Stimulated activated CD8-positive, alpha-beta memory T cell treated with anti-CD3 and anti-CD28 coated beads, Interleukin-4, amount 100 ng/mL, for 24 hours (primary cell): ENCODE measurements around the gene KRT6A.
"Not testable (repeated sequence)": the region's sequence is repeated elsewhere in the genome, so short reads cannot be mapped to it uniquely, and the experiment has no call there.

ENCODE experiments used
- DNase-seq: peaks from one replicate; pipeline ENCODE4 v3.0.0-alpha.2; 2020; ENCODE audit warnings: low read depth

The KRT6A gene

DNA sequence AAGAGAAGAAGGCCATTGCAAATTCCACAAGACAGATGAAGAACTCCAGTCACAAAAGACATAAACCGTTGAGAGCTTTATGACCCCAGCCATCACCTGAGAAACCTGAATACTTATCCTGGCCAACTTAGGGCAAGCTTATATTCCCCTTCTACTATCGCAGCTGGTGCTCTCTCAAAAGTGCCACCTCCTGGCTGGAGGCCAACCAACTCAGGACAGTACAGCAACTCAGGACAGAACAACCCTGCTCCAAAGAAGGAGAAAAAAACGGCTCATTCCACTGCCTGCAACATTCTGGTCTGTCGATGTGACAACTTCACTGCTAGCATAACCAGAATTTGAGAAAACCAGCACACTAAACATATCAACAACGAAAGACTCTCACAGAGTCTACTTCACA, 31.4 kb downstream of the KRT6A start:
- DNase-seq = no peak

- no peak for DNase-seq
These were observed 34.2 kb downstream of the KRT6A start for GRCh38 chr12:52458861-52459260.

DNA sequence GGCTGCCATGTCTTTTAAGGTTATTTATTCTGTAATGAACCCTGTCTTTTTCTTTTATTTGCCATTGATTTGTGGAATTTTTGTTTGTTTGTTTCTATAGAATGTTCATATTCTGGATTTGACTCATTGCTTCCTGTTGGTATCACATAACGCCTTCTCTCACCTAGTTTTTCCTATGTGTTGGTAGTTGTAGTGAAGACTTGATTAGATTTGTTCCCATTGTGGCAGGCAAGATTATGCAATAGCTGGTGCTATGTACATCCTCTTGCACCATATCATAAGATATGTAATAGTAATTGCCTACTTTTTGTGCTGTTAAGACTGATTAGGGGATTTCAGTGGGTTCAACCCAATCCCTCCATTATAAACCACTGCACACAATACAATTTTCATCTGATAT, 37.2 kb downstream of the KRT6A start:
- no peak for DNase-seq

DNA sequence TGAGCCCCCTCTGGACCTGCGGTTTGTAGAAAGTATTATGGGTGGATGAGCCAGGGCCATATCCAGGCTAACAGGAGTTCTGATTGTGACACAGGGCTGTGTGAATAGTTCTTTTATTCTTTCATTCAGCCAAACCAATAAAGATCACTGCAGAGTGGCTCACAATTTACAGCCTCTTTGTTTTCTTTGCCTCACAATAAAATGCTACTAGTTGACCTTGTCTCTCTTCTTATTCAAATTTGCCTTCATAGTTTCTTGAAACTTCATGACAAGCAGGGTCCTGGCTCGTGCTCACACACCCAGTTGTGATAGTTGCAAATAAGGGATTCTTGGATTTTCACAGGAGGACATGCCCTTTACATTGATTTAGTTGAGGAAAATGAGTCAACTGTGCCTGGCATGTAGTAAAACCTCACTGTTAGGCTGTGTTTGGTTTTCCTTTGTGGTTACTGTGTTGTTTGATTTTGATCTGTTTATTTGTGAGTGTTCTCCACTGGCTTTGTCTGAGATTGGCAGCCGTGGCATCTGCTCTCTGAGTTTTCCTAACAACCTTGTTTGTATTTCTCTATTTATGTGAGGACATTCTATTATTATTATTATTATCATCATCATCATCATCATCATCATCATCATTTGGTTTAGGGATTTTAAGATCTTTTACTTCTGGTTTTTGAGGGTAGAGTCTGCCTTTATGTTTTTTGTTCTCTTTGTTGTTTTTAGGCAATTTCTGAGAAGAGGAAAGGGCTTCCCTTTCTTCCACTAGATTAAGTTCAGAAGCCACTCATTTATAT, 38.5 kb downstream of the KRT6A start:
- DNase-seq = no peak

DNA sequence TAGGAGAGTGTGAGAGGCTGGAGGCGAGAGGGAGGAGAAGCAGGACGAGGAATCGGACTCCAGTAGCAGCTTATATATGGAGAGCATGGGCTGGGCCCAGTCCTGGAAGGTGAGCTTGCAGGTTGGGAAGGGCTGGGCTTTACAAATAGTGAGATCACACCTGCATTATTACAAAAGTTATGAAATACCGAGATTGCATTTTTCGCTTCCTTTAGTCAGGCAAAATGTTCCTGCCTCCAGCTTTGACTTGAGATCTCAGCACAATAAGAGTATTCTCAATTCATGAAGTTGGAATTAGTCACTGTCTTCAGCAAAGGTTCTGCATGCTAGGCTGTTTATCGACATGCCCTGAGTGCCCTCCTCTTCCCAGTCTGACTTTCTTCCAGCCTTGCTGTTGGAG, 41.0 kb downstream of the KRT6A start, which contains the start of gene KRT6B:
KRT6B (minus strand) TSS at position 46 of the 400 bp plus-strand sequence. CDS start 68 bp downstream, outside the sequence.
- DNase-seq = no peak

DNA sequence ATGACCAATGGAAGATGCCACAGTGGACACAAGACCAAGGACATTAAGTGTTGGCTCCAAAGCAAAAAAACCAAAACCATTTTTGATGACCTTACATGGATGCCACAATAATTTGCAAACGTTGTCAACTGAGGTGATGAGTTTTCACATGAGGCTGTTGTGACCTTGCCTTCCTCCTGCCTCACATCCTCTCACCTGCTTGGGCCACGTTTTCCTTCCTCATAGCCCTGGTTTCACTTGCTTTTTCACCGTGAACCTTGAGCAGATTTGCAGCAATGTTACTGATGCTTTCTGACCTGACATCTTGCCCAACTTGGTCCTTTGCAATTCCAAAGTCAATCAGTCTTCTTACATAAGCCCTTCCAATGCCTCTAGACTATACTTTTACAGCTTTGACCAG, 44.8 kb downstream of the KRT6A start:
- no peak for DNase-seq

DNA sequence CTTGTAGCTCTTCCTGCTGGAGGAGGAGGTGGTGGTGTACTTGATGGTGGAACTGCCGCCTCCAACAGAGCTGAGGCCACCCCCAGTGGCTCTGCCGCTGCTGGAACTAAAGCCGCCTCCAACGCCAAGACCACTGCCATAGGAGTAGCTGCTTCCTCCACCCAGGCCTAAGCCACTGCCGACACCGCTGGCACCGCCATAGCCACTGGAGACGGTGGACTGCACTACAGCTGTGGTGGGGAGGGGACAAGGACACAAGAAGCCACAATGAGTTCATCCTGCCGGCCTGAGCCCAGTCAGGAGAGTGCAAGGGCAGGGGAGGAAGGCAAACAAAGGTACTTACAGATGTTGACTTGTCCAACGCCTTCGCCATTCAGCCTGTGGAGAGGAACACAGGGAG, 45.9 kb downstream of the KRT6A start:
- DNase-seq = not testable (repeated sequence)

DNA sequence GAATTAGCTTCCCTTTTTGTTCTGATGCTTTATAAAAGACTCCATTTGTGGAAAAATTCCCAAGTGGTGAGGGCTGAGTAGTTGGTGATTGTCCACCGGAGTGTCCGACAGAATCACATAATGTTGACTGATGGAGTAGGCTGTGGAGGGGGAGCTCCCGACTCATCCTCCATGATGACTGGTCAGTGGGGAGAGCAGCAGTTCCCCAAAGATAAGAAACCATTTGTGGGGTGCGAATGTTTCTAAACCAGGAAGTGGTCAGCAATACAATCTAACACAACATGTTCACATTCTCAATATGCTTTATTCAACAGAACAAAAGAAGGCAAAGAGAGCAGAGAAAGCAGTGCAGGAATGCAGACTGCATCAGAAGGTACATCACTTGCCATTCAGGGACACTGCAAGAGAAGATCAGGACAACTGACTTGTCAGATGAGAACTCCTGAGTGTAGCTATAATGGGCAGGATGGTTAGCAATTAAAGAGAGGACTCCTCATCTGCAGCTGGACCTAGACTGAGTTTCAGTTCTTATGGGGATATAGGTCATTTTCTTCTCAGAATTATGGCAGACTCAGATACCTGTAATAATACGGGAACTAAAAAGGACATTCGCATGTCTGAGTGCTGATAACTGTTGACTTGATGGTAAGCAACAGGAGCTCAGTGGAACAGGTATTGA, 46.6 kb downstream of the KRT6A start:
- DNase-seq = no peak

- no peak for DNase-seq
These were observed 47.2 kb downstream of the KRT6A start for GRCh38 chr12:52445876-52446275.

DNA sequence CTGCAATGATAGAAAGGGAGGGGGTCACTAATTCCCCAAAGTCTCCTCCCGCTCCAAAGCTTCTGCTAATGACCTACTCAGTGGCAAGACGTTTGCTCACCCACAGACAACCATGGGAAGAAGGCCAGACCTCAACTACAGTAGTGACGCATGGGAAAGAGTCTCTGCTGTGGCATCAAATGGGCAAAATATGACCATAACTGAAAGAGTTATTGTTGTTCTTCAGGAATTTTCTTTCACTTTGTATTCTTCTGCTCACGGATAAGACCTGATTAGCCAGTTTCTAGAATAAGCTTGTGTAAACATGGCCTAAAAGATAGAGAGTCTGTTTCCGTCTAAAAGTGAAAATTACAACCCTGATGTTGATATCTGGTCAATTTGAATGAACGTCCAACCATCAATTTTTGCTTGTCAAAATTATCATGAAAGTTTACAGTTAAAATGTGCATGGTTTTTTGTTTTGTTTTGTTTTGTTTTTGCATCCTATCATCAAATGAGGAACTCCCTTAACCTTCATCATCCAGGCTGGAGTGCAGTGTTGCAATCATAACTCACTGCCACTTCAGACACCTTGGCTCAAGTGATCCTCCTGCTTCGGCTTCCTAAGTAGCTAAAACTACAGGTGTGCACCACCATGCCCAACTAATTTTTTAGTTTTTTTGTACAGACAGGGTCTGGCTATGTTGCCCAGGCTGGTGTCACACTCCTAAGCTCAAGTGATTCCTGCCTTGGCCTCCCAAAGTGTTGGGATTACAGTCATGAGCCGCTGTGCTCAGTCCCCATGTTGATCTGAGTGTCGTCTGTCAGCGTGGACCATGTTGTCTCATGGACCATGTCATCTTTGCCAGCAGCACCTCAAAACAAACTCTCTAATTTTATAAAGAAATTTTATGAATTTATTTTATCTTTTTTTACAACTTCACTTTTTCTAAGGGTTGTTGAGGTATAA, 48.1 kb downstream of the KRT6A start:
- no peak for DNase-seq

DNA sequence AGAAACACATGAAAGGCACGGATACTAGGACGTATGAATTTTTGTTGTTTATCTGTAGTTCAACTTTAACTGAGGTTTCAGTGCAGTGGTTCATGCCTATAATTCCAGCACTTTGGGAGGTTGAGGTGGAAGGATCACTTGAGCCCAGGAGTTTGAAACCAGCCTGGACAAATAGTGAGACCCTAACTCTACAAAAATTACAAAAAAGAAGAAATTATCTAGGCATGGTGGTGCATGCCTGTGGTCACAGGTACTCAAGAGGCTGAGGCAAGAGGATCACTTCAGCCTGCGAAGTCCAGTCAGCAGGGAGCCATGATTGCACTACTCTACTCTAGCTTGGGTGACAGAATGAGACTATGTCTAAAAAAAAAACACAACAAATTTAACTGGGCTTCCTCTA, 49.1 kb downstream of the KRT6A start:
- DNase-seq = no peak

- no peak for DNase-seq
These were observed 50.4 kb downstream of the KRT6A start for GRCh38 chr12:52442600-52443061.

GRCh38 chr12:52441320-52441911, 51.6 kb downstream of the KRT6A start:
- no peak for DNase-seq

DNA sequence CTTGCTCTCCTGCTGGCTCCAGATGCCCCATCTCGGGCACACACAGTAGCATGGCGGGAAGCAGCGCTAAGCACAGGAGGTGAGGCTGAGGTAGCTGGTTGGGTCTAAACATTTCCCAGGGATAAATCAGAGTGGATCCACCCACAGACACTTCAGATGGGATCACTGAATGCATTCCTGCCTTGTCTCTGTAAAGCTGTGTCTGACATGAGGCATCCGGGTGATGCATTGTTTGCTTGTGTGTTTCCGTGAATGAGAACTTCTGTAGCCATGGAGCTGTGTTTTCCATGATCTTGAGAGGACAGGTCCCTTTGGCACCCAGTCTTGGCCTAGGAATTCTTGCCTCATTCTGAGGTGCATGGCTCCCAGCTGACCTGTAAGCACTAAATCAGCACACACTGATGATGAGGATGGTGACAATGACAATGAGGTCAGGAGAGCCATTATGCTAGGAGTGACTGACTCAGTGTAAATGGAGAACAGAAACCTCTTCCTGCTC, 52.2 kb downstream of the KRT6A start:
- DNase-seq = no peak

DNA sequence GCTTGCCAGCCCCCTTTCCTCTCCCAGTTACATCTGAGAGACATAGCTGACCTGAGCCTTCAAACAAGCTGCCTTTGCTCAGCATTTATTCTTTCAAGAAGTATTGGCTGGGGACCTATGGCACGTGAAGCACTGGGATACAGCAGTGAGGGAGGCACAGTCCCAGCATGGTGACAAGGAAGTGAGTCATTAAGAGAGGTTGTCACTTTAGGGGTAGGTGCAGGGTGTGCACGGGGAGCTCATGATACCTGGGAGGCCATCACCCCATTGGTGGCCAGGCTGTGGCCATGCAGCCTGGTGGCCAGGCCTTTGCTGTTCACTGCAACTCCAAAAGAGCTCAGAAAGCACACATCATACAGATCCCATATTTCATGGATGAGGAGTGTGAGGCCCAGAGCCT, 53.2 kb downstream of the KRT6A start:
- DNase-seq = no peak

DNA sequence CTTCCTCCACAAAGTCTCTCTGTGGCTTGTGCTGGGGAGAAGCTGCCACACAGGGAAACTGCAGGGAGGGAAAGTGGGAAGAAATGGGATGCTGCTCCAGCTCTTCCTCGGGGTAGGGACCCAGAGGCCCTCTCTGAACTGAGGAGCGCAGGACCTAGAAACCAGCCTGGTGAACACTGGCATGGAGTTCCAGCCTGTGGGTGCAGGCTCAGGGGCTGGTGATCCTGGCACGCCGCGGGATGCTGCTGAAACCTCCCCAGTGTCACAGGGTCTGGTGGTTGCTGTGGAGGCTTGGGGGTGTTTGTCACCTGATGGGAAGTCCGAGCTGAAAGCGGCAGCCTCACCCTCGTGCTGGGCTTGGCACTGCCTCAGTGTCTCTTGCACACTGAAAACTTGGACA, 53.6 kb downstream of the KRT6A start:
- DNase-seq = no peak

- no peak for DNase-seq
These were observed 54.5 kb downstream of the KRT6A start for GRCh38 chr12:52438305-52439301.

DNA sequence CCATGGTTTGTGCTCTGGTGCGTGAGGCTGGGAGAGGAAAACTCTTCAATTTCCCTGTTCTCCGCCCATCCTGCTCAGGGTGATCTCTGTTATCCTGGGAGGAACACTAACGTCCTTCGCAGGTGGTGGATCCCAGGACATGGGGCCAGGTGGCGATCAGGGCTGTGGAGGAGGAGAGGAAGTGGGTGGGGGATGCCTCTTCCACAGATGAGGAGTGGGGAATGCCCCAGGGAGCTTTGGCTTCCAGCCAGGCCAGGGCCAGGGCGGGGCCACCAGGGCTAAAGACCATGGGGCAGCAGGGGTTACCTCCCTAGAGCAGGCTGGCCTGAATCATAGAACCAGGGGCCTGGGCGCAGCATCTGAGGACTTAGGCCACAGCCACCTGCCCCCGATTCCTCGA, 55.5 kb downstream of the KRT6A start:
- DNase-seq = no peak
